A549 (cell line): ENCODE measurements around the gene ARL1. TPM values are rescaled to one million over a fixed set of nuclear protein-coding genes. Genes with fewer than 3 reads are reported as not detected.
A peak's percentile ranks its signal among the peaks of the same experiment; 100 is the strongest.

Experiments used
- ATAC-seq, 2 experiments: fragments of 200-7000 bp in 1 of 2; fragments of >200 bp in 1 of 2; cut with Nextera tagmentation in 1 of 2; cut with Tn5 transposase in 1 of 2; 3 replicates each; pipeline versions ENCODE4 v1.8.0 to v1.9.1; 2018 to 2020; ENCODE audit warnings: mild to moderate bottlenecking in 1 of 2, moderate library complexity in 1 of 2
- CTCF ChIA-PET: fragments of 300-600 bp; sonication (Branson Sonifier 250); formaldehyde crosslinking; extraction: SDS; loops from one replicate; lab custom pipeline; 2021; ENCODE audit warnings: antibody characterized with exemption, inconsistent platforms; lab: Yijun Ruan, JAX
- POLR2A ChIA-PET: fragments of 350-600 bp; formaldehyde crosslinking; extraction: SDS; loops from one replicate; lab custom pipeline; 2021; ENCODE audit warnings: antibody characterized with exemption, inconsistent platforms; lab: Yijun Ruan, JAX
- DNase-seq, 2 experiments: peaks; one replicate each; pipeline versions ENCODE4 v3.0.0 to v3.0.0-alpha.2; 2011 to 2016; ENCODE audit warnings: low read depth in 1 of 2, low spot score in 1 of 2
- FAIRE-seq: peaks from 2 replicates; lab custom pipeline; 2011; peaks lifted over from hg19 to GRCh38; lab: Jason Lieb, UNC
- H3K27ac ChIP-seq, 2 experiments: fragments of >200 bp; sonication (Bioruptor Twin); formaldehyde crosslinking; 3 replicates each; pipeline ENCODE4 v1.5.1; 2016 to 2017
- H3K4me1 ChIP-seq: fragments of >200 bp; sonication (Bioruptor Twin); formaldehyde crosslinking; 3 replicates; pipeline ENCODE4 v1.6.1; 2016
- H3K4me2 ChIP-seq: fragments of >200 bp; sonication (Bioruptor Twin); formaldehyde crosslinking; 3 replicates; pipeline ENCODE4 v1.6.1; 2016
- H3K4me3 ChIP-seq: fragments of >200 bp; sonication (Bioruptor Twin); formaldehyde crosslinking; 3 replicates; pipeline ENCODE4 v1.5.1; 2016
- H3K9me3 ChIP-seq: fragments of >200 bp; sonication (Bioruptor Twin); formaldehyde crosslinking; 3 replicates; pipeline ENCODE4 v1.6.1; 2016
- CBX2 ChIP-seq: fragments of 200-600 bp; sonication (generic); IDR thresholded peaks from 2 replicates; pipeline ENCODE4 v1.6.1; 2016; ENCODE audit warnings: low read depth, mild to moderate bottlenecking, borderline replicate concordance
- CHD2 ChIP-seq: fragments of 150-350 bp; IDR thresholded peaks from 2 replicates; pipeline ENCODE4 v1.6.1; 2014; ENCODE audit warnings: low read length; ENCODE audit not compliant: partially characterized antibody
- EP300 ChIP-seq, 2 experiments: fragments of >200 bp; sonication (Bioruptor Twin); formaldehyde crosslinking; IDR thresholded peaks; 2 replicates in 1 of 2; 3 replicates in 1 of 2; pipeline ENCODE4 v1.6.1; 2016 to 2017
- ESRRA ChIP-seq: fragments of 150-350 bp; IDR thresholded peaks from 2 replicates; pipeline ENCODE4 v1.6.1; 2014; ENCODE audit warnings: mild to moderate bottlenecking, low read length, borderline replicate concordance
- FOSL2 ChIP-seq, 2 experiments: fragments of 450-650 bp in 1 of 2; fragments of >200 bp in 1 of 2; sonication (Bioruptor Twin) in 1 of 2; formaldehyde crosslinking; IDR thresholded peaks; 2 replicates each; pipeline versions ENCODE4 v1.5.0 to v1.6.1; 2016 to 2020; ENCODE audit warnings: mild to moderate bottlenecking in 1 of 2, moderate library complexity in 1 of 2
- GATA3 ChIP-seq: IDR thresholded peaks from 2 replicates; pipeline ENCODE4 v1.6.1; 2012; ENCODE audit warnings: borderline replicate concordance
- HOXB5 ChIP-seq: fragments of 250-450 bp; sonication (Bioruptor Pico); IDR thresholded peaks from 2 replicates; pipeline ENCODE4 v1.5.0; 2020; ENCODE audit warnings: mild to moderate bottlenecking, moderate library complexity
- JUN ChIP-seq, 2 experiments: fragments of >200 bp; sonication (Bioruptor Twin); formaldehyde crosslinking; IDR thresholded peaks; 2 replicates in 1 of 2; 3 replicates in 1 of 2; pipeline ENCODE4 v1.6.1; 2016 to 2017
- KDM5A ChIP-seq: fragments of 200-600 bp; sonication (generic); IDR thresholded peaks from 2 replicates; pipeline ENCODE4 v1.6.1; 2016; ENCODE audit warnings: antibody characterized with exemption, mild to moderate bottlenecking
- MAZ ChIP-seq: fragments of 150-350 bp; IDR thresholded peaks from 2 replicates; pipeline ENCODE4 v1.6.1; 2014; ENCODE audit warnings: antibody characterized with exemption, low read depth, low read length, borderline replicate concordance
- MYC ChIP-seq: IDR thresholded peaks from 2 replicates; pipeline ENCODE4 v1.6.1; 2012; ENCODE audit warnings: mild to moderate bottlenecking, inconsistent platforms, low read length, improper control_type of control experiment, borderline replicate concordance
- PHF8 ChIP-seq: fragments of 200-600 bp; sonication (generic); IDR thresholded peaks from 2 replicates; pipeline ENCODE4 v1.6.1; 2016; ENCODE audit warnings: low read depth, mild to moderate bottlenecking, antibody characterized with exemption, moderate library complexity, borderline replicate concordance
- POLR2A ChIP-seq: IDR thresholded peaks from 2 replicates; pipeline ENCODE4 v1.6.1; 2012; ENCODE audit warnings: mild to moderate bottlenecking, low read length
- RARB ChIP-seq: fragments of 250-450 bp; sonication (Bioruptor Pico); IDR thresholded peaks from 2 replicates; pipeline ENCODE4 v1.8.0; 2021; ENCODE audit warnings: mild to moderate bottlenecking, moderate library complexity
- TP53 ChIP-seq: fragments of 250-450 bp; sonication (Bioruptor Pico); IDR thresholded peaks from 2 replicates; pipeline ENCODE4 v1.5.0; 2021; ENCODE audit warnings: mild to moderate bottlenecking, moderate library complexity
- ZFP36 ChIP-seq: fragments of 450-650 bp; IDR thresholded peaks from 2 replicates; pipeline ENCODE4 v1.6.1; 2014; ENCODE audit warnings: borderline replicate concordance; ENCODE audit not compliant: partially characterized antibody
- WGBS: methylation state at CpG from one replicate; pipeline ENCODE4 v1.1.6; 2017; ENCODE audit errors: missing lambda C conversion rate; 5-methylcytosine and 5-hydroxymethylcytosine counted together
- polyA minus RNA-seq: library from RNA; depleted of rRNA, polyadenylated mRNA; stranded (reverse); fragments of >200 nt; gene quantifications from 2 replicates; pipeline ENCODE4 v1.2.3, GENCODE V29; 2011; rRNA and poly(A)+ RNA removed
- polyA plus RNA-seq, 4 experiments: library from polyadenylated mRNA; depleted of rRNA in 3 of 4; stranded (reverse); fragments of >200 nt; fragmentation: RNase III in 1 of 4; extraction: RNeasy Plus Mini Kit Qiagen cat#74134 plus additional on column Dnase treatment in 1 of 4; gene quantifications; 2 replicates in 3 of 4; 3 replicates in 1 of 4; pipeline ENCODE4 v1.2.3, GENCODE V29; 2011 to 2017
- TF ChIP-seq, protein P1 (sequence below): IDR thresholded peaks from 2 replicates; pipeline ENCODE4 v1.6.1; 2012; ENCODE audit warnings: low read depth, borderline replicate concordance
- TF ChIP-seq, protein P2 (sequence below): fragments of >200 bp; sonication (Bioruptor Twin); formaldehyde crosslinking; IDR thresholded peaks from 3 replicates; pipeline ENCODE4 v1.6.1; 2016
- TF ChIP-seq, protein P3 (sequence below): fragments of 250-450 bp; sonication (Bioruptor Pico); IDR thresholded peaks from 2 replicates; pipeline ENCODE4 v1.5.0; 2020; ENCODE audit warnings: low read depth, mild to moderate bottlenecking, moderate library complexity
- TF ChIP-seq, protein P4 (sequence below): IDR thresholded peaks from 2 replicates; pipeline ENCODE4 v1.6.1; 2012
- TF ChIP-seq, protein P5 (sequence below): fragments of 250-450 bp; sonication (Bioruptor Pico); IDR thresholded peaks from 2 replicates; pipeline ENCODE4 v1.5.0; 2021; ENCODE audit warnings: mild to moderate bottlenecking, moderate library complexity, borderline replicate concordance
- TF ChIP-seq, protein P6 (sequence below): fragments of >200 bp; sonication (Bioruptor Twin); formaldehyde crosslinking; IDR thresholded peaks from 3 replicates; pipeline ENCODE4 v1.5.1; 2016
- TF ChIP-seq, protein P7 (sequence below): fragments of 200-600 bp; sonication (generic); IDR thresholded peaks from 2 replicates; pipeline ENCODE4 v1.6.1; 2016; ENCODE audit warnings: antibody characterized with exemption, mild to moderate bottlenecking, moderate library complexity
- TF ChIP-seq, protein P8 (sequence below): fragments of >200 bp; sonication (Bioruptor Twin); formaldehyde crosslinking; IDR thresholded peaks from 2 replicates; pipeline ENCODE4 v1.6.1; 2016

ARL1 gene
- polyA plus RNA-seq (2011; rRNA removed) (141 and 154 TPM in 2 replicates), polyA plus RNA-seq (2017; fragmentation: RNase III; extraction: RNeasy Plus Mini Kit Qiagen cat#74134 plus additional on column Dnase treatment) (70.3 to 76.8 TPM (median 70.8 TPM) in 3 replicates), polyA minus RNA-seq (37.4 and 41.1 TPM in 2 replicates)
- polyA plus RNA-seq (2012; cell fraction: cytosol; rRNA removed): 33.7 and 46.3 TPM in 2 replicates
- 11.7 and 14.1 TPM in 2 replicates for polyA plus RNA-seq (2012; cell fraction: nucleus; rRNA removed)

DNA sequence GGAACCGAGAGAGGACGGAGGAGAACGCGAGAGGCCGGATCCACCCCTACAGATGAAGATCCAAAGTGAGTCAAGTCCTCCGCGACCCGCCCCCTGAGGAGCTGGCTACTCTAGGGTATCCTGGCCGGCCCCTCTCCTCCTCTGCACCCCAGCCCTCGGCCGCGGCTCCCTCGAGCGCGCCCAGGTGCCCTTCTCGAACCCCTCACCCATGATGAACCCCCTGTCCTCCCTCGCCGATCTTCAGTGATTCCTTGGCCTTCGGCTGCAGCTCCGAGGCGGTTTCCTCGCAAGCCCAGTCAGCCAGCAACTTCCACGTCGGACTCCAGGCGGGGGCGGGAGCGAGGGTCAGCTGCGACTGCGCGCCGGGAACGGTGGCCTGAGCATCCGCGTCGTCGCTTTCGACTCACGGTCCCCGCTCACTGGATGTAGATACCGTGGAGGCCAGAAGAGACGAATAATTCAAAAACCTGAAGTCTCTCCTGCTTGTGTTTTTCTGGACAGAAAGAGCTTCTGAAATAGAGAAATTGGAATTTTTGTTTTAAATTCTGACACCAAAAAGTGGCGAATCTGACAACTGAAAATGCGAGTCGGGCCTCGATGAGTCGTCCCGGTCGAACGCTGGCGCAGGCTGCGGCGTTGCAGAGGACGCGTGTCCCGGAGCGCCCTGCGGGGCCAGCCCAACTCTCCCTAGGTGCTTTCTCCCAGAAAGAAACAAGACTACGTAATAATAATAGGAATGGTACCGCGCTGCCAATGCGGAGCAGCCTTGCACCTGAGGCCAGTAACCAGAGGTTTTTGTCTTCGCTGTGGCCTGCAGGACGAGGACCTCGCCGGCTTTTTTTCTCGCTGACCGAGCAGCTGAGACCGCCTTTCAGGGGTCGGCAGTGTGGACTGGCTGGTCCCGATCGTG, at the start of gene ARL1:
ARL1 (minus strand) TSS at position 337 of the 910 bp plus-strand sequence; CDS start at position 210, 127 bp downstream.
- TF ChIP-seq KDM5A (0 out of 2 replicates have a peak, but pooled peaks have one; percentile 35), GATA3 (0 out of 2 replicates have a peak, but pooled peaks have one; percentile 14), ESRRA (no peak), CBX2 (no peak), PHF8 (peak; percentile 90; the same call in 1 of the 2 replicates), MYC (0 out of 2 replicates have a peak, but pooled peaks have one; percentile 75), FOSL2 (IDR thresholded peaks at IDR 0.05) (no peak; the same call in 1 of the 2 replicates), FOSL2 (CRISPR knock-in tag; IDR thresholded peaks at IDR 0.05) (peak; percentile 83), CHD2 (no peak), TP53 (CRISPR knock-in tag) (no peak), RARB (CRISPR knock-in tag) (no peak), JUN (IDR thresholded peaks at IDR 0.05) (peak; percentile 64 to 85), HOXB5 (CRISPR knock-in tag) (no peak), MAZ (0 out of 2 replicates have a peak, but pooled peaks have one; percentile 69), EP300 (IDR thresholded peaks at IDR 0.05) (no peak), POLR2A (peak; percentile 79), ZFP36 (no peak)
- TF ChIP-seq, protein P1, sequence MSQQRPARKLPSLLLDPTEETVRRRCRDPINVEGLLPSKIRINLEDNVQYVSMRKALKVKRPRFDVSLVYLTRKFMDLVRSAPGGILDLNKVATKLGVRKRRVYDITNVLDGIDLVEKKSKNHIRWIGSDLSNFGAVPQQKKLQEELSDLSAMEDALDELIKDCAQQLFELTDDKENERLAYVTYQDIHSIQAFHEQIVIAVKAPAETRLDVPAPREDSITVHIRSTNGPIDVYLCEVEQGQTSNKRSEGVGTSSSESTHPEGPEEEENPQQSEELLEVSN: peak; percentile 81
- TF ChIP-seq, protein P2, sequence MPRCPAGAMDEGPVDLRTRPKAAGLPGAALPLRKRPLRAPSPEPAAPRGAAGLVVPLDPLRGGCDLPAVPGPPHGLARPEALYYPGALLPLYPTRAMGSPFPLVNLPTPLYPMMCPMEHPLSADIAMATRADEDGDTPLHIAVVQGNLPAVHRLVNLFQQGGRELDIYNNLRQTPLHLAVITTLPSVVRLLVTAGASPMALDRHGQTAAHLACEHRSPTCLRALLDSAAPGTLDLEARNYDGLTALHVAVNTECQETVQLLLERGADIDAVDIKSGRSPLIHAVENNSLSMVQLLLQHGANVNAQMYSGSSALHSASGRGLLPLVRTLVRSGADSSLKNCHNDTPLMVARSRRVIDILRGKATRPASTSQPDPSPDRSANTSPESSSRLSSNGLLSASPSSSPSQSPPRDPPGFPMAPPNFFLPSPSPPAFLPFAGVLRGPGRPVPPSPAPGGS: peak; percentile 83; the same call in 2 of the 3 replicates
- TF ChIP-seq, protein P3, sequence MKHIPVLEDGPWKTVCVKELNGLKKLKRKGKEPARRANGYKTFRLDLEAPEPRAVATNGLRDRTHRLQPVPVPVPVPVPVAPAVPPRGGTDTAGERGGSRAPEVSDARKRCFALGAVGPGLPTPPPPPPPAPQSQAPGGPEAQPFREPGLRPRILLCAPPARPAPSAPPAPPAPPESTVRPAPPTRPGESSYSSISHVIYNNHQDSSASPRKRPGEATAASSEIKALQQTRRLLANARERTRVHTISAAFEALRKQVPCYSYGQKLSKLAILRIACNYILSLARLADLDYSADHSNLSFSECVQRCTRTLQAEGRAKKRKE (CRISPR knock-in tag): peak; percentile 60; the same call in 1 of the 2 replicates
- TF ChIP-seq, protein P4, sequence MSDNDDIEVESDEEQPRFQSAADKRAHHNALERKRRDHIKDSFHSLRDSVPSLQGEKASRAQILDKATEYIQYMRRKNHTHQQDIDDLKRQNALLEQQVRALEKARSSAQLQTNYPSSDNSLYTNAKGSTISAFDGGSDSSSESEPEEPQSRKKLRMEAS: peak; percentile 95
- TF ChIP-seq, protein P5, sequence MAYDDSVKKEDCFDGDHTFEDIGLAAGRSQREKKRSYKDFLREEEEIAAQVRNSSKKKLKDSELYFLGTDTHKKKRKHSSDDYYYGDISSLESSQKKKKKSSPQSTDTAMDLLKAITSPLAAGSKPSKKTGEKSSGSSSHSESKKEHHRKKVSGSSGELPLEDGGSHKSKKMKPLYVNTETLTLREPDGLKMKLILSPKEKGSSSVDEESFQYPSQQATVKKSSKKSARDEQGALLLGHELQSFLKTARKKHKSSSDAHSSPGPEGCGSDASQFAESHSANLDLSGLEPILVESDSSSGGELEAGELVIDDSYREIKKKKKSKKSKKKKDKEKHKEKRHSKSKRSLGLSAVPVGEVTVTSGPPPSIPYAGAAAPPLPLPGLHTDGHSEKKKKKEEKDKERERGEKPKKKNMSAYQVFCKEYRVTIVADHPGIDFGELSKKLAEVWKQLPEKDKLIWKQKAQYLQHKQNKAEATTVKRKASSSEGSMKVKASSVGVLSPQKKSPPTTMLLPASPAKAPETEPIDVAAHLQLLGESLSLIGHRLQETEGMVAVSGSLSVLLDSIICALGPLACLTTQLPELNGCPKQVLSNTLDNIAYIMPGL (CRISPR knock-in tag): peak; percentile 86; the same call in 1 of the 2 replicates
- TF ChIP-seq, protein P6, sequence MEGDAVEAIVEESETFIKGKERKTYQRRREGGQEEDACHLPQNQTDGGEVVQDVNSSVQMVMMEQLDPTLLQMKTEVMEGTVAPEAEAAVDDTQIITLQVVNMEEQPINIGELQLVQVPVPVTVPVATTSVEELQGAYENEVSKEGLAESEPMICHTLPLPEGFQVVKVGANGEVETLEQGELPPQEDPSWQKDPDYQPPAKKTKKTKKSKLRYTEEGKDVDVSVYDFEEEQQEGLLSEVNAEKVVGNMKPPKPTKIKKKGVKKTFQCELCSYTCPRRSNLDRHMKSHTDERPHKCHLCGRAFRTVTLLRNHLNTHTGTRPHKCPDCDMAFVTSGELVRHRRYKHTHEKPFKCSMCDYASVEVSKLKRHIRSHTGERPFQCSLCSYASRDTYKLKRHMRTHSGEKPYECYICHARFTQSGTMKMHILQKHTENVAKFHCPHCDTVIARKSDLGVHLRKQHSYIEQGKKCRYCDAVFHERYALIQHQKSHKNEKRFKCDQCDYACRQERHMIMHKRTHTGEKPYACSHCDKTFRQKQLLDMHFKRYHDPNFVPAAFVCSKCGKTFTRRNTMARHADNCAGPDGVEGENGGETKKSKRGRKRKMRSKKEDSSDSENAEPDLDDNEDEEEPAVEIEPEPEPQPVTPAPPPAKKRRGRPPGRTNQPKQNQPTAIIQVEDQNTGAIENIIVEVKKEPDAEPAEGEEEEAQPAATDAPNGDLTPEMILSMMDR: no peak
- TF ChIP-seq, protein P7, sequence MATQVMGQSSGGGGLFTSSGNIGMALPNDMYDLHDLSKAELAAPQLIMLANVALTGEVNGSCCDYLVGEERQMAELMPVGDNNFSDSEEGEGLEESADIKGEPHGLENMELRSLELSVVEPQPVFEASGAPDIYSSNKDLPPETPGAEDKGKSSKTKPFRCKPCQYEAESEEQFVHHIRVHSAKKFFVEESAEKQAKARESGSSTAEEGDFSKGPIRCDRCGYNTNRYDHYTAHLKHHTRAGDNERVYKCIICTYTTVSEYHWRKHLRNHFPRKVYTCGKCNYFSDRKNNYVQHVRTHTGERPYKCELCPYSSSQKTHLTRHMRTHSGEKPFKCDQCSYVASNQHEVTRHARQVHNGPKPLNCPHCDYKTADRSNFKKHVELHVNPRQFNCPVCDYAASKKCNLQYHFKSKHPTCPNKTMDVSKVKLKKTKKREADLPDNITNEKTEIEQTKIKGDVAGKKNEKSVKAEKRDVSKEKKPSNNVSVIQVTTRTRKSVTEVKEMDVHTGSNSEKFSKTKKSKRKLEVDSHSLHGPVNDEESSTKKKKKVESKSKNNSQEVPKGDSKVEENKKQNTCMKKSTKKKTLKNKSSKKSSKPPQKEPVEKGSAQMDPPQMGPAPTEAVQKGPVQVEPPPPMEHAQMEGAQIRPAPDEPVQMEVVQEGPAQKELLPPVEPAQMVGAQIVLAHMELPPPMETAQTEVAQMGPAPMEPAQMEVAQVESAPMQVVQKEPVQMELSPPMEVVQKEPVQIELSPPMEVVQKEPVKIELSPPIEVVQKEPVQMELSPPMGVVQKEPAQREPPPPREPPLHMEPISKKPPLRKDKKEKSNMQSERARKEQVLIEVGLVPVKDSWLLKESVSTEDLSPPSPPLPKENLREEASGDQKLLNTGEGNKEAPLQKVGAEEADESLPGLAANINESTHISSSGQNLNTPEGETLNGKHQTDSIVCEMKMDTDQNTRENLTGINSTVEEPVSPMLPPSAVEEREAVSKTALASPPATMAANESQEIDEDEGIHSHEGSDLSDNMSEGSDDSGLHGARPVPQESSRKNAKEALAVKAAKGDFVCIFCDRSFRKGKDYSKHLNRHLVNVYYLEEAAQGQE: no peak
- TF ChIP-seq, protein P8, sequence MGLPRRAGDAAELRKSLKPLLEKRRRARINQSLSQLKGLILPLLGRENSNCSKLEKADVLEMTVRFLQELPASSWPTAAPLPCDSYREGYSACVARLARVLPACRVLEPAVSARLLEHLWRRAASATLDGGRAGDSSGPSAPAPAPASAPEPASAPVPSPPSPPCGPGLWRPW: no peak
- Histone ChIP-seq H3K27ac (peak within 1 kb of the TSS; percentile 92 to 93), H3K4me1 (peaks cover 10% of the 10 kb centered on the region; the same call in 2 of the 3 replicates), H3K4me2 (peak within 1 kb of the TSS; percentile 72), H3K4me3 (peak within 1 kb of the TSS; percentile 60), H3K9me3 (no peaks in the 10 kb centered on the region)
- ATAC-seq: peak; percentile 94
- CTCF ChIA-PET: interaction anchor here (0.8 to 1.8 kb wide), 5 partner anchors 22 to 432 kb away, joined by 3 to 9 read pairs (median 3); partner anchors contain the start of gene GNPTAB
- peak; percentile 87 to 93 for DNase-seq
- WGBS: under 1% methylated on average over 60 of the region's 71 CpGs
- POLR2A ChIA-PET: interaction anchor here (0.7 to 0.9 kb wide), 3 partner anchors 38 to 423 kb away, joined by 3 to 5 read pairs (median 3); partner anchors contain the start of gene GNPTAB
- no peak for FAIRE-seq
